GM12891 (cell line): Measurements from ENCODE around the gene F2R.

Source experiments
- PAX5 ChIP-seq: IDR thresholded peaks from 2 replicates; pipeline ENCODE4 v1.6.1; 2011; ENCODE audit warnings: low read length, moderate library complexity, mild to moderate bottlenecking; ENCODE audit not compliant: insufficient read depth, severe bottlenecking
- POLR2A ChIP-seq: IDR thresholded peaks from 2 replicates; pipeline ENCODE4 v1.6.1; 2011; ENCODE audit warnings: low read depth, low read length, control low read depth

DNA sequence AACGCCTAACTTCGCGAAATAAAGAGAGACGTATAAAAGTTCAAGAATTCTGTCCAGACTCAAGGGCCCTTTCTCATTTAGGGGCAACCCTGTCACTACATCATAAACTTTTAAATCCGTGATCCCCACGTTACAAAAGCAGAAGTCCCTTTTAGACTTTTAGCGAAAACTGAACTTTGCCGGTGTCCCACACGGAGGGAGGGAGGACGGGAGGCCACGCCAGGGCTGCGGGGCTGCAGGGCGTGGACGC is 515 bp upstream of the F2R start:
- no peak for TF ChIP-seq PAX5
- TF ChIP-seq POLR2A: no peak
